NCI-H446 (cell line): ENCODE results near the gene LY9.

Experiments
- DNase-seq, 2 experiments: peaks; one replicate each; lab custom pipeline; 2025; lab: John Stamatoyannopoulos, UW

LY9 gene

GRCh38 chr1:160836981-160837557 lies 41.1 kb downstream of the LY9 start:
- no peak for DNase-seq

- no peak for DNase-seq
These were observed 41.7 kb downstream of the LY9 start for GRCh38 chr1:160837558-160838205.

GRCh38 chr1:160838888-160839287 lies 42.9 kb downstream of the LY9 start:
- no peak for DNase-seq

- no peak for DNase-seq
These were observed 43.8 kb downstream of the LY9 start for GRCh38 chr1:160839746-160840145.

GRCh38 chr1:160841079-160841478 lies 45.1 kb downstream of the LY9 start:
- DNase-seq = no peak

- DNase-seq = no peak
These were observed 48.7 kb downstream of the LY9 start for GRCh38 chr1:160844447-160845232.

- no peak for DNase-seq
These were observed 50.3 kb downstream of the LY9 start for GRCh38 chr1:160846281-160846680.

- no peak for DNase-seq
These were observed 54.6 kb downstream of the LY9 start for GRCh38 chr1:160850541-160850940.

- no peak for DNase-seq
These were observed 55.0 kb downstream of the LY9 start for GRCh38 chr1:160850993-160851392.

- no peak for DNase-seq
These were observed 57.0 kb downstream of the LY9 start for GRCh38 chr1:160853014-160853413.

GRCh38 chr1:160853754-160854153 lies 57.8 kb downstream of the LY9 start:
- no peak for DNase-seq

DNA sequence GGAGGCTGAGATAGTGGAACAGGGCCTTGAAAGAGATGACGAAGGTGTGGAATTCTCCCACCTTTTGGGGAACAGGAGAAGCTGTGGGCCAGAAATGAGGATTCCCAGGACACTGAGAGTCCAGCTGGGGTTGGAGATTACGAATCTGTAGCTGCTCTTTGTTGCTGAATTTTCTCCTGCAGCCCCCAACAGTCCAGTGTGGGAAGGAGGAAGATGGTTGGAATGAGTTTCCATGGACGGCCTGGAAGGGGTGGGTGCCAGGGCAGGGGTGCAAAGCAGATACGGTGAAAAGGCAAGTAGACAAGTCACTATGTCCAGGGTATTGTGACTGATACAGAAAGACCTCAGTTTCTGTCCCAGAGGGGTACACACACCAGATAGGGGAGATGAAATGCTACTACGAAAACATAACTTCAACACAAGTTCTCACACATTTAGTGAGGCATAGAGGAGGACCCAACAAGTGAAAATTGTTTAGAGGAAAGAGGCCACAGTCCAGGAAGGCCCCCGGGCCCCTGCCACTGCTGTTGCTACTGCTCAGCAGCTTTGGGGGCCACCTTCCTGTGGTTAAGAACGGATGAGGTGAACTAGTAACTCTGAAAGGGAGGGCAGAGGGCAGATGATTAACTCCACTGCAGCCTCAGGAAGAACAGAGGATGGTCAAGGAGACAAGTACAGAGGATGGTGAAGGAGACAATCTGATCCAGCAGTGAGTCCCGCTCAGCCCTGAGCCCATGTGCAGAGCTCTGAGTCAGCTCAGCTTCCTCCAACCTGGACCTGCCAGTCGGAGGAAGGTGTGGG lies 59.4 kb downstream of the LY9 start:
- no peak for DNase-seq

GRCh38 chr1:160858097-160858496 lies 62.1 kb downstream of the LY9 start:
- DNase-seq = no peak

DNA sequence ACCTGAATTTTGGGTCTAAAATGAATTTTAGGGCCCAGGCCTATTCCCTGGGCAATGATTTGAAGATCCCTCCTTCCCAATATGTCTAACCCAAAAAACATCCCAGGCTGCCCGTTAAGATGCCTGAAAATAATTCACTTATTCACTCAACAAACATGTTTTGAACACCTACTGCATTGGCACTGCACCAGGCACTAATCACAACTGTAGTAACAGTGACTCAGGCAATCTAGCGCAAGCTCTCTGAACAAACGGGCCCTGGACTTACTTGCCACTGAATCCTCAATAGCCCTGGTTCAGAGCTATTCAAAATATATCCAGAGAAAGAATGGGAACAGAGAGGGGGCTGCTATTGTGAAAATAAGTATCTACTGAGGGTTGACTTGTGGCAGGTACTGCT lies 62.5 kb downstream of the LY9 start:
- DNase-seq = no peak

DNA sequence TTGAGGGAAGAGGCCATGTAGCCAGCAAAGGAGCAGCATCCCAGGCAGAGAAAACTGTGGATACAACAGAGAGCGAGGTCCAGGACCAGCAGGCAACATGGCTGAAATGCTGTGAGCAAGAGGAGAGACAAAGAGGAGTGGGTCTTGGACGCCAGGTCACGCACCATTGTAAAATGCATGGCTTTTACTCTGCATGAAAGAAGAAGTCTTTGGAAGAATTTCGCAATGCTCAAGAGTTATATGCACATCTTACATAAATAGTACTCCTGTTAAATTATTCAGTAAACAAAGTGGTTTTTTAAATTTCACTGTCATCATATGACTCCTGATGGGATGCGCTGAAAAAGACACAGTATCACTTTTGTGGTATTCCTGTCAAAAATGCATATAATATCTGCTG lies 63.2 kb downstream of the LY9 start:
- no peak for DNase-seq

GRCh38 chr1:160860840-160861505 lies 65.0 kb downstream of the LY9 start:
- DNase-seq = no peak

GRCh38 chr1:160862203-160863060 lies 66.5 kb downstream of the LY9 start, which contains the start of gene CD244:
Gene CD244 (minus strand): TSS chr1:160862887. CDS start chr1:160862677, 210 bp downstream.
- DNase-seq = no peak

DNA sequence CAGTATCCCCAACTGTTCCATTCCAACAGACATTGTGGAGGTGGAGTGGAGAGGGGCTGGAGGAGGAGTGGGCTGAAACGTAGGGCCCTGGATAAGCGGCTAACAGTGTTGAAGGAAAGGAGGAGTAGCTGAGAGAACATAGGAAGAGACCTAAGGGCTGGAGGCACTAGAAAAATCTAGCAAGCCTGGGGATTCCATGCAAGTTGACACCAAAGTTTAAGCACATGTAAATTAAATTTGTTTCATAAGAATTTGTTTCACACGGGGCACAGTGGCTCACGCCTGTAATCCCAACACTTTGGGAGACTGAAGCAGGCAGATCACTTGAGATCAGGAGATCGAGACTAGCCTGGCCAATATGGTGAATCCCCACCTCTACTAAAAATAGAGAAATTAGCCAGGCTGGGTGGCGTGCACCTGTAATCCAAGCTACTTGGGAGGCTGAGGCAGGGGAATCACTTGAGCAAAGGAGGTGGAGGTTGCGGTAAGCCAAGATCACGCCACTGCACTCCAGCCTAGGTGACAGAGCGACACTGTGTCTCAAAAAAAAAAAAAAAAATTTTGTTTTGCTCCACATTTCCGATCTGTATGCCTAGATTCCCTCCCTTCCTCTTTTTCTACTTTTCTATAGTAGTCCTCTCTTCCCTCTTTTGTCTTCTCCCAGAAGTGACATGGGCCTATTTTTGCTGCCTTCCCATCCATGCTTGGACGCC lies 67.2 kb downstream of the LY9 start:
- no peak for DNase-seq

GRCh38 chr1:160863774-160864131 lies 67.8 kb downstream of the LY9 start:
- no peak for DNase-seq

DNA sequence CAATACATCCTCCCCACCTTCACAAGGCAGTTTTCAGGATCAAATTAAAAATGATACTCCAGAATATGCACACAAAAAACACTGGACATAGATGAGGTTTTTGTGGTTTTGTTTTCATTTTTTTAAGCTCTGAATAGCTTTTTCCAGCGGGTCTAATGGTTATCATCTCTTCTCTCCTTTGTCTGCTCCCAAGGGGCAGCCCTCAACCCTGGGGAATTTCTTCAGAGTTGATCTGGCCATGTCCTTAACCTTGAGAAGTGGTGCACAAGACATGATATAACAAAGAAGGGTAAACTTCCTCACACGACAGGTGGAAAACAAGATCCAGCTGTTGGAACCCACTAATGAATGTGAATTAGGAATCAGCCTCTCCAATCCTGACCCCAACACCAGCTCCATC lies 68.2 kb downstream of the LY9 start:
- DNase-seq = no peak
